HG03159 (cell line): ENCODE results near the gene MYO3A.
"Not testable (repeated sequence)": the region's sequence is repeated elsewhere in the genome, so short reads cannot be mapped to it uniquely, and the experiment has no call there.

Source experiments
- ATAC-seq: cut with Tn5 transposase; IDR thresholded peaks from one replicate; pipeline ENCODE4 v1.9.1; 2021; ENCODE audit warnings: mild to moderate bottlenecking, moderate library complexity; ENCODE audit not compliant: unreplicated experiment

MYO3A gene

GRCh38 chr10:25978771-25979170, 44.7 kb downstream of the MYO3A start:
- no peak for ATAC-seq

- no peak for ATAC-seq
Observed at GRCh38 chr10:25982107-25982506, 48.1 kb downstream of the MYO3A start.

- no peak for ATAC-seq
Observed at GRCh38 chr10:25988583-25988982, 54.6 kb downstream of the MYO3A start.

GRCh38 chr10:25989951-25990350, 55.9 kb downstream of the MYO3A start:
- no peak for ATAC-seq

- no peak for ATAC-seq
Observed at GRCh38 chr10:25999295-25999981, 65.4 kb downstream of the MYO3A start.

- no peak for ATAC-seq
Observed at GRCh38 chr10:26000971-26001370, 66.9 kb downstream of the MYO3A start.

GRCh38 chr10:26002466-26002865, 68.4 kb downstream of the MYO3A start:
- ATAC-seq = not testable (repeated sequence)

GRCh38 chr10:26015092-26015491, 81.1 kb downstream of the MYO3A start:
- no peak for ATAC-seq

- no peak for ATAC-seq
Observed at GRCh38 chr10:26022831-26023230, 88.8 kb downstream of the MYO3A start.

- ATAC-seq = no peak
Observed at GRCh38 chr10:26024303-26024702, 90.3 kb downstream of the MYO3A start.

GRCh38 chr10:26025523-26025922, 91.5 kb downstream of the MYO3A start:
- ATAC-seq = no peak

GRCh38 chr10:26029858-26030257, 95.8 kb downstream of the MYO3A start:
- ATAC-seq = no peak

GRCh38 chr10:26031300-26031699, 97.3 kb downstream of the MYO3A start:
- ATAC-seq = no peak

- ATAC-seq = no peak
Observed at GRCh38 chr10:26043469-26043868, 109.4 kb downstream of the MYO3A start.

GRCh38 chr10:26044141-26044749, 110.2 kb downstream of the MYO3A start:
- ATAC-seq = no peak

- ATAC-seq = no peak
Observed at GRCh38 chr10:26046073-26046700, 112.2 kb downstream of the MYO3A start.

GRCh38 chr10:26048756-26049155, 114.7 kb downstream of the MYO3A start:
- no peak for ATAC-seq

- ATAC-seq = no peak
Observed at GRCh38 chr10:26052326-26052725, 118.3 kb downstream of the MYO3A start.

- ATAC-seq = no peak
Observed at GRCh38 chr10:26057466-26057865, 123.4 kb downstream of the MYO3A start.

- no peak for ATAC-seq
Observed at GRCh38 chr10:26064106-26064505, 130.1 kb downstream of the MYO3A start.

- ATAC-seq = no peak
Observed at GRCh38 chr10:26067680-26068079, 133.7 kb downstream of the MYO3A start.

- not testable (repeated sequence) for ATAC-seq
Observed at GRCh38 chr10:26080971-26081370, 146.9 kb downstream of the MYO3A start.
